Measurements from ENCODE around the gene FGFRL1.

Gene FGFRL1, protein sequence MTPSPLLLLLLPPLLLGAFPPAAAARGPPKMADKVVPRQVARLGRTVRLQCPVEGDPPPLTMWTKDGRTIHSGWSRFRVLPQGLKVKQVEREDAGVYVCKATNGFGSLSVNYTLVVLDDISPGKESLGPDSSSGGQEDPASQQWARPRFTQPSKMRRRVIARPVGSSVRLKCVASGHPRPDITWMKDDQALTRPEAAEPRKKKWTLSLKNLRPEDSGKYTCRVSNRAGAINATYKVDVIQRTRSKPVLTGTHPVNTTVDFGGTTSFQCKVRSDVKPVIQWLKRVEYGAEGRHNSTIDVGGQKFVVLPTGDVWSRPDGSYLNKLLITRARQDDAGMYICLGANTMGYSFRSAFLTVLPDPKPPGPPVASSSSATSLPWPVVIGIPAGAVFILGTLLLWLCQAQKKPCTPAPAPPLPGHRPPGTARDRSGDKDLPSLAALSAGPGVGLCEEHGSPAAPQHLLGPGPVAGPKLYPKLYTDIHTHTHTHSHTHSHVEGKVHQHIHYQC

DNA sequence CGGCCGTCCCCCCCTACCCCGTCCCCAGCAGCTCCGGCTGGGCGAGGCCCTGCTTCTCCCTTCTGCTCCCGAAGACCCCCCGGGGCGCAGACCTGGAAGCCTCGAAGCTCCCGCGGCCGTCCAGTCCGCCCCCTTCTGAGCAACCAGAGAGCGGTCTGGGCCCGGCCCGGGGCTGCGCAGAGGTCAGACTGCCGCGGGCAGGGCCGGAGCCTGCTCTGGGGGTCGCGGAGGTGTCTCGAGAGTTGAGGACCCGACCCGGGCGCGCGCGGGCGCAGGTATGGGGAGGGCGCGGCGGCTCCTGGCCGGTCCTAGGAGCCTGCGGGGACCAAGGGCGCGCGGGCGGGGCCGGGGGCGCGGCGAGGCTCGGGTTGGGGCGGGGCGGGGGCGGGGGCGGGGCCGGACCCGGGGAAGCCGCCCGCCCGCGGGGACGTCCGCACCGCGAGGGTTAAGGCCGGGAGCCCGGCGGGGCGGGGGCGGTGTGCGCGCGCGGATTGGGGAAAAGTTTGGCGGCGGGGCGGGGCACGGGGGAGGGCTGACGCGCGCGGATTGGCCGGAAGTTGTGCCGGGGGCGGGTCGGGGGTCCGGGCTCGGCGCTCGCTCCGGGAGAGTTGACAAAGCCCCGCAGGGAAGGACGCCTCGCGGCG, at the start of gene FGFRL1:
Gene FGFRL1 (plus strand): TSS at position 605 of the 644 bp plus-strand sequence. CDS start 860 bp downstream, outside the sequence.
- peak; percentile 76 to 83 for DNase-seq

DNA sequence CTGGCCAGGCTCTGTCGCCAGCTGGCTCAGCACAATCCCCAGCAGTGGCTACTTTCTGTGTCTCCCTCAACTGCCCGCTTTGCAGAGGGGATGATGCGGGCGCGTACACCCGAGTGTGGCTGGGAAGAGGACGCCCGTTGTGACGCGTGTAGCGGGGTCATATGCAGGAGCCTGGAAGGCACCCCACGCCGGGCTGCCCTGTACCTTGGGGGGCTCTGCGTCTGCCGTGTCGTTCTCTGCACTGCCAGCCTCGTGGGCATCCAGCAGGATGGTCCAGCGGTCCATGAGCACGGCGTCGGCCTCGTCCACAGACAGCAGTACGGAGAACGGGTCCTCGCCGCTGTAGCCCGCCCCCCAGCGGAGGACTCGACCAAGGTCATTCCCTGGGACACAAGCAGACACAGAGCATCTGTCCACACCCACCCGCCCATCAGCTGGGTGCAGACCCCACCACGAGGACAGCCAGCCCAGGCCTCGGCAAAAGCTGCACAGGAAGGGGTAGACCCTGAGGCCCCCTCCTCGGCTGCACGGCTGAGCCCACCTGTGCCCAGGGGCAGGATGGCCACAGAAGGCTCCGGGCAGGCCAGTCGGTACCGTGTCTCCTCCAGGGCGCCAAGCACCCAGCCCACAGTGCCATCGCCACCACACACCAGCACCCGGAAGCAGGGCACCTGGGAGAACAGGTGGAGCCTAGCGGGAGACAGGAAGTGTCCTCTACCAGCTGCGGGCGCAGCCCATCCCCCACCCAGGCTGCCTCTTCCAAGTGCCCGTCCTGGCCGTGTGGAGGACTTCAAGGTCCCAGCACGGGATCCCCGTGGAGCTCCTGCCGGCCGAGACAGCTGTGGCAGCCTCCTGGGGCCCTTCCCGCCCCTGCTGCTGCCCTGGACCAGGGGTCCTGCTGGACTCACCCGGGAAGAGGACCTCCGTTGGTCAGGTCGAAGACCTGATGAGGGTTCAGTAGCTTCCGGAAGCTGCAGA, 48.9 kb upstream of the FGFRL1 start:
- DNase-seq = no peak

DNA sequence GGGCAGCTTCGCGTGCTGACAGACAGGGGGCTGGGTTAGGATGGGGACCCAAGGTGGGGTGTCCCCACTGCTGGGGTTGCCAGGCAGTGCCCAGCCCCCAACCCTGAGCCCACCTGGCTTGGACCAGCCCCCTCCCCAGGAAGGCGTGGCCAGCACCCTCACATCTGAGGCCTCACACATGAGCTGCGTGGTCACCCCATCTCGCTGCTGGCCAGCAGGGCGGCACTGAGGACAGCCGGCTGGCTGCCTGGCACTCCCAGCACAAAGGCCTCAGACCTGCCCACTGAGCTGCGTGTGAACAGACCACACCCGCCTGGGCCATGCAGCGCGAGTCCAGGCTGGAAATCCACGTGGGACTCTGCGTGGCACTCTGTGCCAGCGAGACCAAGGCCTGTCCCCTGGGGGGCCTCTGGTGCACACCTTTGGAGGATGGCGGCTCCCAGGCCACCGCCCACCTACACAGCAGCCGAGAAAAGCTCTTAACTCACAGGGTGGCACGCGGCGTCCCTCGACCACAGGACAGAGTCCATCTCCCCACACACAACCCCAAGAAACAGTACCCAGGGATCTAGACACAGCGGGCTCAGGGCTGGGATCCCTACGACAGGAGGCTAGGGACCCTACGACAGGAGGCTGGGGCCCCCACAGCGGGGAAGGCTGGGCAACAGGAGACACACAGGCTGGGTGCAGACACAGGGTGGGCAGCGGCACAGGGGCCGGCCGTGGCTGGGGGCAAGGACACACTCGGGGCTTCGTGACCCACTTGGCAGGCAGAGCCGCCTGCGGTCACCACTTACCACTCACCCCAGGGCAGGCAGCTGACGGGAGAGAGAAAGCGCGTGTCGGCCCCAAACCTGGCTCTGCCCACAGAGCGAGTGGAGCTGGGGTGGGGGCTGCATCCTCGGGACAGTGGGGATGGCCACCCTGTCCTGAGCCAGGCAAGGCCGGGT, 47.9 kb upstream of the FGFRL1 start:
- no peak for DNase-seq

DNA sequence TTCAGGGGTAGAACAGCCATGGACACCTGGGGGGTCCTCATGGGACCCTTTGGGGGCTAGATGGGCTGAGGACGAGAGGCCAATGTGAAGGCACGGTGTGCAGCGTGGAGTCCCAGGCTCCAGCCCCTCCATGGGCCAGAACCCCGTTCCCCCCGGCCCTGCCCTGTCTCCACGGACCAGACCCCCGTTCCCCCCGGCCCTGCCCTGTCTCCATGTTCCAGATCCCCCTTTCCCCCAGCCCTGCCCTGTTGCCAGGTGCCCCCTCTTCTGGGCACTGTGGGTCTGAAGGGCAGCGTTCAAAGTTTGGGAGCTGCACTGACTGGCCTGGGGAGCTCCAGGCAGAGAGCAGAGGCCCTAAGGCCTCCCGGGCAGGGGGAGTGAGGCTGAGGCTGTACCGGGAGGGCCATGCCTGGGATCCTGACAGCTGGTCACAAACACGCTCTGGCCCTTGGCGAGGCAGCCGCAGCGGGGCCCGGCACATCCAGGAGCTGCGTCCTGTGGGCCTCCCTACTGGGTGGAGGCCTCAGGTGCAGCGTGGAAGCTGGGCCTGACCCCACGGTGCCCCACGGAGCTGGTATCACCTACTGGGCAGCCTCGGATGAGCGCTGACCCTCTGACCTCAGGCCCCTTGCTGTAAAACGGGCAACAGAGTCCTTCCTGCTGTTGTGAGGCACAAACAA, 46.9 kb upstream of the FGFRL1 start:
- DNase-seq = no peak

DNA sequence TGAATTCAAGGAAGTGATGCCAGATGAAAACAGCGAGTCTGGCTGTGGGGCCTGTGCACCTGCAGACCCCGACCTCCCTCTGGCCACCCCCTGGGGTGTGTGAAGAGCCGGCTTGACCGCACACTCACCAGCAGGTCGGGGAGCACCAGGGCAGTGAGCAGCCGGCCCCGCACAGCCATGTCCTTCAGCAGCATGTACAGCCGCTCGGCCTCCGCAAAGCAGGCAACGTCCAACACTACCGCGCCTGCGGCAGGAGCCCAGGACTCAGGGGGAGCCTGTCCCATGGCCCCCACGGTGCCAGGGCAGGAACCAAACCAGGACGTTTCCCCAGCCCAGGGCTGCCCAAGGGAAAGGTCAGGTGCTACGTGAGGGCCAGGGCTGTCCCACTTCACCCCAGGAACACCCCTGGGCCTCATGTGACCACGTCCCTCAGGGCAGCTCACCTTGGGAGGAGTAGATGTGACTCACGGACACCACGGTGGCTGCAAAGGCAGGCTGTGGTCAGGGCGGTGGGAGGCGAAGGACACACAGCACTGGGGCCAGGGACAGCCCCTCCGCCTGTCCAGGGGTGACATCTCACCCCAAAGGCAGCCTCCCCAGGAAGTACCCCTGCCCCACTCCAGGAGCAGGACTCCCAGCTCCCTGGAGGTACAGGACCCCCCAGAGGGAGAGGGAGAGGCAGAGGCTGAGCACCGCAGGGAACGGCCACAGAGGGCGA, 46.2 kb upstream of the FGFRL1 start:
- no peak for DNase-seq

DNA sequence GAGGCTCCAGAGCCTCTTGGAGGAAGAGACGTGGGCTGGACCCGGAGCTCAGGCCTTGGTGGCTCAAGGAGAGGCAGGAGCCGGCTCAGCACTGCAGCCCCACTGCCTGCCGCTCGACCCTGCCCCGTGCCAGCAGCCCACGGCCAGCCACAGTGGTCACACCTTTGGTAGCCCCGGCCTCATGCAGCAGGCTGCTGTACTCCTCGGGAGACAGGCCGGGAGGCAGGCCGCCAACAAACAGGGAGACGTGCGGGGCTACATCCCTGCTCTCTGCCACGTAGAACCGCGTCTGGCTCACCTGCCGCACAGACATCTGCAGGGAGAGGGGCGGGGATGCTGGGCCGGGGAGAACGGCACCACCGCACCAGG, 45.7 kb upstream of the FGFRL1 start:
- DNase-seq = no peak

DNA sequence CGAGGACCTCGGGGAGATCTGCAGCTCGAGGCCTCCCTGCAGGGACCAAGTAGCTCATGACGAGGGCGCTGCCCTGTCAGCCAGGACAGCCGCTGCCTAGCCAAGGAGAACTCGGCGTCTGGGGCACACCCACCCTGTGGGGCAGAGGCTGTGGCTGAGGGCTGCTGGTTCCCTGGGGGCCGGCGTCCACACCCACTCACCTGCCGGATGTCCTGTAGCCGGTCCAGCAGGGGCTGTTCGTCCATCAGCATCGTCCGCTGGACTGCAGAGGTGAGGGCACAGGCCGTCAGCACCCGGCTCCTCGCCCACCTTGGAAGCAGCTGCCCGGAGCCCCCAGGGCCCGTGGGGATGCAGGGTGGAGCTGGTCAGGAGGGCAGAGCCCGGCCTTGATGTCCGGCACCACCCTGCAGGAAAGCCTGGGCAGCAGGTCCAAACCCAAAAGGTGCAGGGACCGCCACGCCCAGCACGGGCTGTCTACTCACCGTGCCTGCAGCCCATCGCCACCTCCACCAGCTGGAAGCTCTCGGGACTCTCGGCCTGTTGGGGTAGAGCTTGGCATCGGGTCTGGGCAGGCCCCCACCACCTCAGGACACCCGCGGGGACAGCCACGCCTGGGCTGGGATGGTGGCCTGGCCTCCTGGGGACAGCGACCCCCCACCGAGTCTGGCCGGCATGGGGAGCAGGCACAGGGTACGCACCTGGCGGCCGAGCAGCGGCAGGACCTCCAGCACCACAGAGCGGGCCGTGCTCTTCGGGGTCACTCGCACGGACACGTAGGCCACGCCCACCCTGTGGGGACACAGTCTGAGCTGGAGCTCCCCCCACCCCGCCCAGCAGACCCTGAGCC, 44.9 kb upstream of the FGFRL1 start:
- no peak for DNase-seq

DNA sequence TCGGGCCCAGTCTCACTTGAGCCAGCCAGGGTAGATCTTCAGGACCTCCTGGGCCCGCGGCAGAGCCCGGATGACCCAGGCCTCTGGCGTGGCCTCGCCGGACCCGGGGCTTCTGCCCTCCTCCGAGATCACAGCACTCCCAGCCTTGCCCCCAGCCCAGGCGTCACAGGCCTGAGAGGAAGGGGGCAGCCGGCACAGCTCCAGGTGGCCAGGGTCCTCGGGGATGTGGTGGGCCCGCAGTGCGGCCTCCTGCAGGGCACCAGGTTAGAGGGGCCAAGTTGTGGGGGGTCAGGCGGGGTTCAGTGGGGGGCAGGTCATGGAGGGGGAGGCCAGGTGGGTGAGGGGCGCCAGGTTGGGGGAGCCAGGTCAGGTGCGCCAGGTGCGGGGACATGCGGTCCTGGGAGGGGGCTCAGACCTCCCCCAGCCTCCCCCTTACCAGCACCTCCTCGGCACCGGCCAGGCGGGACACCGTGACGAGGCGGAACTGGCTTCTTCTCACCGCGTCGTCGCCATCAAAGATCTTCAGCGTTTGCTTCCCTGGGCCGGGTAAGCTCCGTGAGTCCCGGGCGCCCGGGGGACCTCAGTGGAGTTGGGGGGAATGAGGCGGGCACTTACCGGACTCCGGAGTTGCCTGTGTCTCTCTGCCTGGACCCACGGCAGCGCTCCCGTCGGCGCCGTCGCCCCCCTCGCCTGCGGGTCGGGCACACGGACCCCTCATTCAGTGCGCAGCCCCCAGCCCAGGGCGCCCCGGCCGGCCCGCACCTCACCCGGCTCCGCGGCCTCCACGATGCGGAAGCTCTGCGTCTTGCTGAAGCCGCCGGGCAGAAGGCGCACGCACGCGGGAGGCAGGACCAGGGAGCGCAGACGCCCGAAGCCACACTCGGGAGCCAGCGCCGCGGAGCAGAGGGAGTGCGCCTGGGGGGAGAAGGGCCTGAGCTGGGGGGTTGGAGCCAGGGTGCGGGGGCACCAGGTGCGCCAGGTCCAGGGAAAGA, 44.0 kb upstream of the FGFRL1 start:
- DNase-seq = no peak

DNA sequence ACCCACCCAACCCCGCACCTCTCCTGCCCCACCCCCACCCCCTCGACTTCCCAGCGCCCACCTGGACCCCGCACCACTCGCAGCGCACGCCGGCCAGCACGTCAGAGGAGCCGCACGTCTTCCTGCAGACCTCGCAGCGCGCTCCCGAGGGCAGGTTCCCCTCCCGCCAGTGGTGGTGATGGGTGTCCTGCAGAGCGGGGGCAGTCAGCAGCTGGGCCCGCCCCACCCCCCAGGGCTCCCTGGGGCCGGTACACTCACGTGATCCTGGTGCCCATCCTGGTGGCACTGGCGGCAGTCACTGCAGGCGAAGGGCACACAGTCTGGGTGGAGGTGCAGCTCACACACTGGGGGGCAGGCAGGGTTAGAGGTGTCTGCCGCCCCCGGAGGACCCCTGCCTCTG, 43.2 kb upstream of the FGFRL1 start:
- no peak for DNase-seq

DNA sequence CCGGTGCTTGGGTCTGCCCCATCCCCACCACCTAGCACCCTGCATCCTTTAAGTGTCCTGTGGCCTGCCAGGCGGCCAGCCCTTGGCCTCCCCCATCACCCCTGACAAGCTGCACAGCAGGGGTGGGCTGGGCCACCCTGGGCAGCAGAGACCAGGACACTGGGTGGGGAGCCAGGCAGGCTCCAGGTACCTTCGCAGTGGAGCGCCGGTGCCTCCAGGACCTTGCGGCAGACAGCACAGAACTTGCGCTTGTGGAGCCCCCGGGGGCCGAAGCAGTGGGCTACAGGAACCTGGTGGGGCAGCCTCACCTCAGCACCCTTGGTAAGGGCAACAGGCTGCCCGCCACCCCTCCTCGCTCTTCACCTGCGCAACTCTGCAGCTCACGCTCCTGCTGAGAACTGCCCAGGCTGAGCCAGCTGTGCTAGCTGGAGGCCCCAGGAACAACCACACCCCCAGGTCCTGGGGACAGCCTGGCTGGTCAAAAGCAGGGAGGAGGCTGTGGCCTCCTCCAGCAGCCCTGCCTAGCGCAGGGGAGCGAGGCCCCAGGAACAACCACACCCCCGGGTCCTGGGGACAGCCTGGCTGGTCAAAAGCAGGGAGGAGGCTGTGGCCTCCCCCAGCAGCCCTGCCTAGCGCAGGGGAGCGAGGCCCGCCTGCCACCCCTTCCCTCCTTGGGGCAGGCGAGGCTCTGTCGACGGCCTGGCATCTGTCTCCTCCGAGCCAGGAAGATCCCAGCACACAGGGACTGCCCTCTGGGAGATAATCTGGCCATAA, 42.6 kb upstream of the FGFRL1 start:
- no peak for DNase-seq

DNA sequence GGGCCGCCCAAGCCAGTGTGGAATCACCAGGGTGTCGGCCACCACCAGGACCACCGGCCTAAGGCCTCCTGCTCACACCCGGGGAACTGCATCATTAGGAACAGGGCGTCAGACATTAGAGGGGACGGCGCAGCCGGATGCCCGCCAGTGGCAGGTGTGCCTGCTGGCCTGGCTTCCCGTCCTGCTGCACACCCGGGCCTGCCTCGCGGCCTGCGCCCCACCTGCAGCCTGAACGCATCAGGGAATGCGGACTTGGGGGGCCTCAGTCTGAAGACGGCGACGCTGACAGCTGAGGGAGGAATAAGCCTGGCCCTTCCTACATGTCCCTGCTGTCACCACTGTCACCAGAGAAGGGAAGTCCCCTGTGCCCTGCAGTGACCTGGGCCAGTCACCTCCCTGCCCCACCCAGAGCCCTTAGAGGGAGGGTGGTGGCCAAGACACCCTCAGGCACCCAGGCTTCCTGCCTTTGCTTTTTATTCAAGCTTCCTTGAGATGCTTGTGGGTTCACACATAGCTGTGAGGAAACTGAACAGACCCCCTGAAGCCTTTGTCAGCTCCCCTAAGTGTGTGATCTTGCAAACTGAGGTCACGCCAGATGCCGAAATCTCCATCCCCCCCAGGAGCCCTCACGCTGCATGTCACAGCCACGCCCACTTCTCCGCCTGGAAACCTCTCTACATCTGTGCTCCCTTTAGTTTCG, 41.2 kb upstream of the FGFRL1 start:
- DNase-seq = no peak

DNA sequence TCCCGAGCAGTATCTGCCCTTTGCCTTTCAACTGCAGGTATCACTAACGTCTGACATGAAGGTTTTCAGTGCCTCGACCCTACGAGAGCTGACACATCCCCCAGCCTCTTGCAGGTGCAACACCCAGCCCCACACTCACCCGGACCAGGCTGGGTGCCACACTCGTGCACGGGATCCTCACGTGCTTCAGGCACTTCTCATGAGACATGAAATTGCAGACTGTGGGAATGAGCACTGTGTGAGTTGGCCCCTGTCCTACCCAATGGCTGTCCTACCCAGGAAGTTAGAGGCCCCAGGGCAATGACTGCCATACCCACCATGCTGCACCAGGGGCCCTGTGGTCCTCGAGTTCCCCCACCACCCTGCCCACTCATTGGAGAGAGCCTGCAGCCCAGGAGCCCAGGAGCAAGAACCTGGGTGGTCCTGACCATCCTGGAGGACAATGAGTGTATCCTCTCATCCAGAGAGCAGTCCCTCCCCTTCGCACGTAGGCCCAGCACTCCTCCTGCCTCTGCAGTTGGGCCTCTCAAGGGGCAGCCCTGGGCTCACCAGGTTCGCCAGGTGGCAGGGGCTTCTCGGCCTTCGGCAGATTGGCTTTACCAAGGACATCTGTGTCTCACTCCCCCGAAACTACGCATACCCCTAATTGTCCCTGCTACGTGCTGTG, 40.4 kb upstream of the FGFRL1 start:
- DNase-seq = no peak

DNA sequence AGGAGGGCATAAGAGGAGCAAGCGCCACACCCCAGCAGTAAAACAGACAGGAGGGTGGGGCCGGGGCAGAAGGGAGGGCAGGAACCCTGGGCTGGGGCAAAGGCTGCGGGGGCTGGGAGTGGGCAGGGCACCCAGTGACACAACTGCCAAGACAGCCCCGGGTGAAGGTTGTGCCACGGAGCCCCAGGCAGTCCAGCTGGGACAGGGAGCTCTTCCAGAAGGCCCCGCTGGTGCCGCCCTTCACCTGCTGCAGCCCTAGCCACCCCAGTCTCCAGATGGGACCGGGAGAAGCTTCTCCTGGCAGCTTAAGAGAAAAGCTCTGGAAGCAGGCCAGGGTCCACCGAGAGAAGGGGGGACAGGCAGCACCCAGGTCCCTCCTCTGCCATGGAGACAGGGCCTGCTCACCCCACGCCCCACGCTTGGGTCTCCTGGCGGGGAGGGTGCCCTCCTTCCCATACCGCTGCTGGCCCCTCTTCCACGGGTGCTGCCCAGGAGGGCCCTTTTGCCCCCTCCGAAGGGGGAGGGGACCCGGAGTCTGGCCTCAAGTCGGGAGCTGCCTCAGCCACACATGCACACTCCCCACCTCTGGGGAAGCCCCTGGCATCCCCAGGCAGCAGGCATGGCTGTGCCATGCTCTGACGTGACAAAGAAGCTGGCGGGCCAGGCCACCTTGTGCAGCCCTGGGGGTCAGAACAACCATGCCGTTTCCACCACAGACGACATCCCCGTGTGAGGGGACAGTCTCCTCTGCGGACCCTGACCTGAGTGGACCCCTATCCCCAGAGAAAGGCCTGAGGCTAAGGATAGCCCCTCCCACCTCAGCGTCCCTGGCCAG, 39.5 kb upstream of the FGFRL1 start:
- no peak for DNase-seq

DNA sequence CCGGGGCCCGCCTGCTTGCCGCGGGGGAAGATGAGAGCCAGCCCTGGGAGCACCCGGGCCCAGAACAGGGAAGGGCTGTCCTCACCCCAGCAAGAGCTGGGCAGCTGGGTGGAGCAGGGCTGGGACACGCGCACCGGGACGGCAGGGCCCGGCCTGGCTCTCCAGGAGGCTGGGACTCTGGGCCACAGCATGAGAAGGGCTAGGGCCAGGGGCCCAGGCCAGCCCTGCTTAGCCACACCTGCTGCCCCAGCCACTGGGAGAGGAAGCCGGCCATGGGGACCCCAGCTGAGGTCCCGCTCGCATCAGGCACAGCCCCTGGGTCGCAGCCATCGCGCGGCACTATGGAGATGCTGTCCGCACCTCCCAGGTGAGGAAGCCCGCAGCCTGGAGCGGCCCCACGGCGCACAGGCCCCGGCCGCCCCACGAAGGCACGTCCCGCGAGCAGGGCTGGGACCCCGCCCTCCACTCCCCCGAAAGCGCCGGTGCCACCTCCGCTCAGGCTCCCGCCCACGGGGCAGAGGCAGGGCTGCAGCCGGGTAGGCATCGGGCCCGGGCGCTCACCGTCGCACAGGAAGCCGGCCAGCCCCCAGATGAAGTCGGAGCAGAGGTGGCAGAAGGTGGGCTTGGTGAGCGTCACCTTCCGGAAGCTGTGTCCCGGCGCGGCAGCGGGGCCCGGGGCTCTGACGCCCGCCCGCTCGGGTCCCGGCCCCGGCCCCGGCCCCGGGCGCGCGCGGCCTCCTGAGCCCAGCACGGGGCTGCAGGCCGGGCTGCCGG, 38.6 kb upstream of the FGFRL1 start:
- no peak for DNase-seq

Data from AML-193 (cell line).